Anterior cingulate cortex (tissue), 58 donors: ENCODE data around the gene CCK.

Source experiments
- DNase-seq, 58 donors: peaks; one replicate each; lab custom pipeline; 2025; lab: John Stamatoyannopoulos, UW

CCK gene

GRCh38 chr3:42270561-42270960 lies 4.6 kb upstream of the CCK start:
- DNase-seq = no peak

- peak in 1 of 58 donors; percentile 40 for DNase-seq
These were observed 3.7 kb upstream of the CCK start for GRCh38 chr3:42269647-42270046.

GRCh38 chr3:42267878-42268277 lies 1.9 kb upstream of the CCK start:
- DNase-seq = peak in 3 of 58 donors; percentile 12 to 31 (median 16)

GRCh38 chr3:42265059-42265991 lies 660 bp downstream of the CCK start:
- no peak for DNase-seq

GRCh38 chr3:42264399-42265058 lies 1.5 kb downstream of the CCK start:
- DNase-seq = peak in 52 of 58 donors; percentile 6 to 91 (median 61)

GRCh38 chr3:42263354-42264346 lies 2.3 kb downstream of the CCK start:
- peak in 1 of 58 donors; percentile 13 for DNase-seq

- DNase-seq = no peak
These were observed 3.5 kb downstream of the CCK start for GRCh38 chr3:42262525-42262924.

- DNase-seq = no peak
These were observed 9.0 kb downstream of the CCK start for GRCh38 chr3:42257007-42257406.

GRCh38 chr3:42256135-42256819 lies 9.7 kb downstream of the CCK start:
- DNase-seq = no peak

- no peak for DNase-seq
These were observed 11.4 kb downstream of the CCK start for GRCh38 chr3:42254566-42254965.

- no peak for DNase-seq
These were observed 15.2 kb downstream of the CCK start for GRCh38 chr3:42250761-42251160.

GRCh38 chr3:42247576-42248027 lies 18.4 kb downstream of the CCK start:
- peak in 44 of 58 donors; percentile 10 to 74 (median 39) for DNase-seq

- no peak for DNase-seq
These were observed 19.9 kb downstream of the CCK start for GRCh38 chr3:42246091-42246490.

GRCh38 chr3:42236611-42237010 lies 29.4 kb downstream of the CCK start:
- DNase-seq = no peak

GRCh38 chr3:42235532-42235931 lies 30.5 kb downstream of the CCK start:
- no peak for DNase-seq

- DNase-seq = no peak
These were observed 35.1 kb downstream of the CCK start for GRCh38 chr3:42230860-42231259.

GRCh38 chr3:42229942-42230688 lies 35.9 kb downstream of the CCK start:
- DNase-seq = peak in 8 of 58 donors; percentile 7 to 55 (median 21)

GRCh38 chr3:42229266-42229941 lies 36.6 kb downstream of the CCK start:
- peak in 2 of 58 donors; percentile 17 to 36 for DNase-seq
